ENCODE measurements around the gene NKAIN2. TPM values are rescaled to one million over a fixed set of nuclear protein-coding genes. Genes with fewer than 3 reads are reported as not detected.

The NKAIN2 gene
- polyA plus RNA-seq, 1 of the 3 experiments (the other 2 are of a cell fraction): not detected

DNA sequence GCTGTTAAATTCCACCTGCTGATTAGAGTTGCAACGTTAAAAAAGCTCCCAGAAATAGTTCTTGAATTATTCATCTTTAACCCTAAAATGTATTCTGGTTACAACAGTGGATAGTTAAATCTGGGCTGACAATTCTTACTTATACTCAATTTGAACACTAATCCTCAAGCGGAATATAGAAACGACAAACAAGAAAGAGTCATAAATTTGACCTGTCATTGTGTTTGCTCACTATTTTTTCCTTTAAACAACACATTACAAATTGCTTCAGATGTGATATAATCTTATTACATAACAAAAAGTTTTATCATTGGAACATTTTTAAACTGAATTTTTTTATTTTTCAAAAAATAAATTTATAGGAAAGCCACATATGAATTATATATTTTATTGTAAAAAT is 1054.1 kb downstream of the NKAIN2 start:
- CTCF ChIA-PET: interaction anchor here (2.3 kb wide), 1 partner anchor 1055 kb away, joined by 7 read pairs; no protein-coding TSS in a partner anchor
- TF ChIP-seq ELF1 (IDR thresholded peaks at IDR 0.05) (no peak), TCF12 (IDR thresholded peaks at IDR 0.05) (no peak), TAF1 (IDR thresholded peaks at IDR 0.05; ENCODE audit: borderline replicate concordance, low read depth, low read length) (no peak)
- TF ChIP-seq, protein P1, sequence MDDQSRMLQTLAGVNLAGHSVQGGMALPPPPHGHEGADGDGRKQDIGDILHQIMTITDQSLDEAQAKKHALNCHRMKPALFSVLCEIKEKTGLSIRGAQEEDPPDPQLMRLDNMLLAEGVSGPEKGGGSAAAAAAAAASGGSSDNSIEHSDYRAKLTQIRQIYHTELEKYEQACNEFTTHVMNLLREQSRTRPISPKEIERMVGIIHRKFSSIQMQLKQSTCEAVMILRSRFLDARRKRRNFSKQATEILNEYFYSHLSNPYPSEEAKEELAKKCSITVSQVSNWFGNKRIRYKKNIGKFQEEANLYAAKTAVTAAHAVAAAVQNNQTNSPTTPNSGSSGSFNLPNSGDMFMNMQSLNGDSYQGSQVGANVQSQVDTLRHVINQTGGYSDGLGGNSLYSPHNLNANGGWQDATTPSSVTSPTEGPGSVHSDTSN (IDR thresholded peaks at IDR 0.05): no peak
- 1% methylated on average over 3 of the region's 3 CpGs for WGBS (ENCODE audit: low lambda C conversion rate)

DNA sequence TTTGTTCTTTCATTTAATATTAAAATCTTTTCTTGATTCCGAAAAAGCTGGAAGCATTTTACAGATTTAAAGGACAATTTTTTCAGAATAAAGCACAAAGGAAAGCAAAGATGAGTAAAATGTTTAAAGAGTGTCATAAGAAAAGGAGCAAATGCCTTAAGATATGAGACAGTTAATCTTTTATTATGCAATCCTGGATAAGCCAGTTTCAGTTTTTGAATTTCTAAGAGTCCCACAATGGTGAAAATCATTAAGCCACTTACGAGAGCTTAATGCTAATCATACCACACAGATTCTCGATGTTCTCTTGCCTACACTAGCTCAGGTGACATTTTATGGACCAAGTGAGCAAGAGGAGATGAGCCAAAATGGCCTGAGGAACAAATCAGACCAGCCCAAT is 1054.9 kb downstream of the NKAIN2 start:
- no peak overlapping the region for H3K4me2 ChIP-seq
- H3K4me3 ChIP-seq (ENCODE audit: low read depth in 2 of 2, low read length in 1 of 2): no peak overlapping the region
- no peak overlapping the region for H3K9ac ChIP-seq
- no peak for TF ChIP-seq NRF1 (IDR thresholded peaks at IDR 0.05; ENCODE audit: low read depth, low read length)
- TF ChIP-seq, protein P2, sequence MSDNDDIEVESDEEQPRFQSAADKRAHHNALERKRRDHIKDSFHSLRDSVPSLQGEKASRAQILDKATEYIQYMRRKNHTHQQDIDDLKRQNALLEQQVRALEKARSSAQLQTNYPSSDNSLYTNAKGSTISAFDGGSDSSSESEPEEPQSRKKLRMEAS (IDR thresholded peaks at IDR 0.05; ENCODE audit: low read depth): no peak
- TF ChIP-seq JUND (IDR thresholded peaks at IDR 0.05): no peak
- no peak for TF ChIP-seq TCF12 (IDR thresholded peaks at IDR 0.05)
- TF ChIP-seq TAF1 (IDR thresholded peaks at IDR 0.05; ENCODE audit: borderline replicate concordance, low read depth, low read length): no peak
- no peak for TF ChIP-seq EZH2phosphoT487 (IDR thresholded peaks at IDR 0.05; ENCODE audit: borderline replicate concordance, low read depth)
- no peak for TF ChIP-seq ELF1 (IDR thresholded peaks at IDR 0.05)
- TF ChIP-seq GABPA (IDR thresholded peaks at IDR 0.05; ENCODE audit: low read depth): no peak
- no peak for TF ChIP-seq FOXM1 (IDR thresholded peaks at IDR 0.05; ENCODE audit: low read depth)
- no peak for TF ChIP-seq RXRA (IDR thresholded peaks at IDR 0.05; ENCODE audit: borderline replicate concordance, low read depth)
- TF ChIP-seq, protein P1 (IDR thresholded peaks at IDR 0.05): no peak
- no peak for TF ChIP-seq FOXJ3 (CRISPR knock-in tag; IDR thresholded peaks at IDR 0.05)
- TF ChIP-seq, protein P3, sequence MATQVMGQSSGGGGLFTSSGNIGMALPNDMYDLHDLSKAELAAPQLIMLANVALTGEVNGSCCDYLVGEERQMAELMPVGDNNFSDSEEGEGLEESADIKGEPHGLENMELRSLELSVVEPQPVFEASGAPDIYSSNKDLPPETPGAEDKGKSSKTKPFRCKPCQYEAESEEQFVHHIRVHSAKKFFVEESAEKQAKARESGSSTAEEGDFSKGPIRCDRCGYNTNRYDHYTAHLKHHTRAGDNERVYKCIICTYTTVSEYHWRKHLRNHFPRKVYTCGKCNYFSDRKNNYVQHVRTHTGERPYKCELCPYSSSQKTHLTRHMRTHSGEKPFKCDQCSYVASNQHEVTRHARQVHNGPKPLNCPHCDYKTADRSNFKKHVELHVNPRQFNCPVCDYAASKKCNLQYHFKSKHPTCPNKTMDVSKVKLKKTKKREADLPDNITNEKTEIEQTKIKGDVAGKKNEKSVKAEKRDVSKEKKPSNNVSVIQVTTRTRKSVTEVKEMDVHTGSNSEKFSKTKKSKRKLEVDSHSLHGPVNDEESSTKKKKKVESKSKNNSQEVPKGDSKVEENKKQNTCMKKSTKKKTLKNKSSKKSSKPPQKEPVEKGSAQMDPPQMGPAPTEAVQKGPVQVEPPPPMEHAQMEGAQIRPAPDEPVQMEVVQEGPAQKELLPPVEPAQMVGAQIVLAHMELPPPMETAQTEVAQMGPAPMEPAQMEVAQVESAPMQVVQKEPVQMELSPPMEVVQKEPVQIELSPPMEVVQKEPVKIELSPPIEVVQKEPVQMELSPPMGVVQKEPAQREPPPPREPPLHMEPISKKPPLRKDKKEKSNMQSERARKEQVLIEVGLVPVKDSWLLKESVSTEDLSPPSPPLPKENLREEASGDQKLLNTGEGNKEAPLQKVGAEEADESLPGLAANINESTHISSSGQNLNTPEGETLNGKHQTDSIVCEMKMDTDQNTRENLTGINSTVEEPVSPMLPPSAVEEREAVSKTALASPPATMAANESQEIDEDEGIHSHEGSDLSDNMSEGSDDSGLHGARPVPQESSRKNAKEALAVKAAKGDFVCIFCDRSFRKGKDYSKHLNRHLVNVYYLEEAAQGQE (IDR thresholded peaks at IDR 0.05; ENCODE audit: low read depth, low read length): no peak
- TF ChIP-seq, protein P4, sequence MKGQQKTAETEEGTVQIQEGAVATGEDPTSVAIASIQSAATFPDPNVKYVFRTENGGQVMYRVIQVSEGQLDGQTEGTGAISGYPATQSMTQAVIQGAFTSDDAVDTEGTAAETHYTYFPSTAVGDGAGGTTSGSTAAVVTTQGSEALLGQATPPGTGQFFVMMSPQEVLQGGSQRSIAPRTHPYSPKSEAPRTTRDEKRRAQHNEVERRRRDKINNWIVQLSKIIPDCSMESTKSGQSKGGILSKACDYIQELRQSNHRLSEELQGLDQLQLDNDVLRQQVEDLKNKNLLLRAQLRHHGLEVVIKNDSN (IDR thresholded peaks at IDR 0.05; ENCODE audit: borderline replicate concordance, low read depth): no peak
- CTCF ChIA-PET: interaction anchor here (2.3 kb wide), 1 partner anchor 1056 kb away, joined by 7 read pairs; no protein-coding TSS in a partner anchor
- no peak overlapping the region for H2AFZ ChIP-seq (ENCODE audit: low read depth)
- no peaks in the 10 kb centered on the region; the same call in 1 of the 2 replicates for H3K27me3 ChIP-seq (ENCODE audit: insufficient read depth)
- H4K20me1 ChIP-seq (ENCODE audit: insufficient read depth): no peaks in the 10 kb centered on the region
- DNase-seq: no peak
- no peaks in the 10 kb centered on the region for H3K36me3 ChIP-seq (replicated peaks in 1 of 2; ENCODE audit: control insufficient read depth in 1 of 2, insufficient read depth in 2 of 2, low read length in 1 of 2)
- no peaks in the 10 kb centered on the region for H3K9me2 ChIP-seq
- H3K79me2 ChIP-seq (ENCODE audit: insufficient read depth): no peaks in the 10 kb centered on the region
- no peaks in the 10 kb centered on the region for H3K9me3 ChIP-seq
- POLR2A ChIA-PET: no interaction called here
- WGBS (ENCODE audit: low lambda C conversion rate): 6% methylated on average over 3 of the region's 3 CpGs
- no peak overlapping the region for H3K27ac ChIP-seq (ENCODE audit: low read depth in 2 of 2, low read length in 1 of 2)
- no peaks in the 10 kb centered on the region; a peak in 1 of 4 replicates for H3K4me1 ChIP-seq (ENCODE audit: control insufficient read depth in 1 of 2, insufficient read depth in 2 of 2, low read depth in 1 of 2, low read length in 1 of 2)
- H3F3A ChIP-seq (replicated peaks; ENCODE audit: insufficient read depth): no peaks in the 10 kb centered on the region

More for the DNA sequence above, 1054.1 kb downstream of the NKAIN2 start:
- H3K79me2 ChIP-seq (ENCODE audit: insufficient read depth): no peaks in the 10 kb centered on the region
- POLR2A ChIA-PET: no interaction called here
- no peaks in the 10 kb centered on the region for H3K36me3 ChIP-seq (replicated peaks in 1 of 2; ENCODE audit: control insufficient read depth in 1 of 2, insufficient read depth in 2 of 2, low read length in 1 of 2)
- H3K4me2 ChIP-seq: no peak overlapping the region
- H3F3A ChIP-seq (replicated peaks; ENCODE audit: insufficient read depth): no peaks in the 10 kb centered on the region
- H3K27me3 ChIP-seq (ENCODE audit: insufficient read depth): no peaks in the 10 kb centered on the region; the same call in 1 of the 2 replicates
- H3K4me1 ChIP-seq (ENCODE audit: control insufficient read depth in 1 of 2, insufficient read depth in 2 of 2, low read depth in 1 of 2, low read length in 1 of 2): no peaks in the 10 kb centered on the region; a peak in 1 of 4 replicates
- DNase-seq: no peak
- H3K27ac ChIP-seq (ENCODE audit: low read depth in 2 of 2, low read length in 1 of 2): no peak overlapping the region
- no peak overlapping the region for H3K4me3 ChIP-seq (ENCODE audit: low read depth in 2 of 2, low read length in 1 of 2)
- H2AFZ ChIP-seq (ENCODE audit: low read depth): no peak overlapping the region
- H4K20me1 ChIP-seq (ENCODE audit: insufficient read depth): no peaks in the 10 kb centered on the region
- no peaks in the 10 kb centered on the region for H3K9me3 ChIP-seq
- no peaks in the 10 kb centered on the region for H3K9me2 ChIP-seq
- H3K9ac ChIP-seq: no peak overlapping the region

Measured in SK-N-SH (cell line).